HCT116 (cell line): ENCODE results near the gene NINJ2. TPM values are rescaled to one million over a fixed set of nuclear protein-coding genes. Genes with fewer than 3 reads are reported as not detected.

Experiments
- ATAC-seq: fragments of 200-7000 bp; cut with Tn5 transposase; 2 replicates; pipeline ENCODE4 v1.9.1; 2020; ENCODE audit warnings: mild to moderate bottlenecking, moderate library complexity
- BruUV-seq: library from RNA; stranded (reverse); fragments of 400-500 nt; replicated peaks from 2 replicates; lab custom pipeline; 2021; lab: Mats Ljungman, UMichigan
- CTCF ChIA-PET: fragments of 300-600 bp; sonication (Branson Sonifier 250); formaldehyde crosslinking; loops from one replicate; lab custom pipeline; 2021; ENCODE audit warnings: antibody characterized with exemption; lab: Charles Lee
- POLR2A ChIA-PET: fragments of 300-600, 350-600 bp; sonication (Branson Sonifier 250); formaldehyde crosslinking; loops from one replicate; lab custom pipeline; 2021; ENCODE audit warnings: antibody characterized with exemption; lab: Charles Lee
- RAD21 ChIA-PET, 2 experiments: fragments of 300-600 bp; sonication (Branson Sonifier 250); formaldehyde crosslinking; loops; one replicate each; lab custom pipeline; 2023; ENCODE audit warnings: low total read pairs in 2 of 2; ENCODE audit not compliant: uncharacterized antibody in 2 of 2, unreplicated experiment in 2 of 2, low non-redundant PET in 1 of 2; lab: Charles Lee
- DNase-seq: peaks from one replicate; pipeline ENCODE4 v3.0.0-alpha.2; 2010; ENCODE audit warnings: low read depth, low spot score
- H2AFZ ChIP-seq: fragments of 200-600 bp; shearing (Covaris generic), sonication (generic); 2 replicates; pipeline ENCODE4 v1.6.1; 2017; ENCODE audit warnings: low read depth, mixed run types, mixed read lengths, antibody characterized with exemption, low read length; ENCODE audit not compliant: poor library complexity, severe bottlenecking
- H3K27ac ChIP-seq: 2 replicates; pipeline ENCODE4 v1.5.1; 2012; ENCODE audit warnings: low read depth, low read length
- H3K27me3 ChIP-seq: fragments of 200-600 bp; sonication (generic); 2 replicates; pipeline ENCODE4 v1.6.1; 2016; ENCODE audit warnings: mixed run types, low read length, mixed read lengths; ENCODE audit not compliant: insufficient read depth
- H3K36me3 ChIP-seq, 2 experiments: fragments of 200-500 bp in 1 of 2; fragments of 200-600 bp in 1 of 2; sonication (Bioruptor generic) in 1 of 2; sonication (generic) in 1 of 2; 2 replicates each; pipeline versions ENCODE4 v1.5.1 to v1.6.1; 2014 to 2016; ENCODE audit warnings: low read length in 2 of 2, inconsistent platforms in 1 of 2, mixed read lengths in 1 of 2, mixed run types in 1 of 2; ENCODE audit not compliant: insufficient read depth in 2 of 2, control insufficient read depth in 1 of 2
- H3K4me1 ChIP-seq, 2 experiments: fragments of 200-600 bp in 1 of 2; sonication (generic) in 1 of 2; 2 replicates each; pipeline versions ENCODE4 v1.5.1 to v1.6.1; 2012 to 2017; ENCODE audit warnings: low read length in 2 of 2, inconsistent platforms in 1 of 2, mild to moderate bottlenecking in 1 of 2, mixed read lengths in 1 of 2, mixed run types in 1 of 2, moderate library complexity in 1 of 2; ENCODE audit not compliant: insufficient read depth in 2 of 2, control insufficient read depth in 1 of 2
- H3K4me2 ChIP-seq: fragments of 200-600 bp; sonication (generic); 2 replicates; pipeline ENCODE4 v1.6.1; 2017; ENCODE audit warnings: mixed run types, low read length, mixed read lengths
- H3K4me3 ChIP-seq, 2 experiments: fragments of 200-600 bp in 1 of 2; sonication (generic) in 1 of 2; replicated peaks in 1 of 2; 2 replicates each; pipeline ENCODE4 v1.5.1; 2011 to 2016; ENCODE audit warnings: low read length in 2 of 2, control low read depth in 1 of 2, low read depth in 1 of 2, mild to moderate bottlenecking in 1 of 2, mixed read lengths in 1 of 2, mixed run types in 1 of 2
- H3K79me2 ChIP-seq: fragments of 200-600 bp; sonication (generic); 2 replicates; pipeline ENCODE4 v1.6.1; 2017; ENCODE audit warnings: mild to moderate bottlenecking, mixed run types, low read length, moderate library complexity, mixed read lengths; ENCODE audit not compliant: insufficient read depth
- H3K9ac ChIP-seq: fragments of 200-600 bp; sonication (generic); 2 replicates; pipeline ENCODE4 v1.6.1; 2016; ENCODE audit warnings: low read length, mixed read lengths
- H3K9me2 ChIP-seq: fragments of 200-600 bp; sonication (generic), shearing (Covaris generic); 2 replicates; pipeline ENCODE4 v1.6.1; 2017; ENCODE audit warnings: mixed run types, mild to moderate bottlenecking, moderate library complexity; ENCODE audit not compliant: insufficient read depth
- H3K9me3 ChIP-seq, 2 experiments: fragments of 200-500 bp in 1 of 2; fragments of 200-600 bp in 1 of 2; sonication (Bioruptor generic) in 1 of 2; sonication (generic) in 1 of 2; 2 replicates each; pipeline ENCODE4 v1.6.1; 2014 to 2017; ENCODE audit warnings: low read length in 2 of 2, mixed read lengths in 2 of 2, inconsistent platforms in 1 of 2, low read depth in 1 of 2, mild to moderate bottlenecking in 1 of 2, mixed run types in 1 of 2, moderate library complexity in 1 of 2; ENCODE audit not compliant: control insufficient read depth in 1 of 2, insufficient read depth in 1 of 2
- H4K20me1 ChIP-seq: fragments of 200-600 bp; sonication (generic), shearing (Covaris generic); 2 replicates; pipeline ENCODE4 v1.6.1; 2017; ENCODE audit warnings: mixed run types, mild to moderate bottlenecking, moderate library complexity; ENCODE audit not compliant: insufficient read depth
- CEBPB ChIP-seq: IDR thresholded peaks from 2 replicates; pipeline ENCODE4 v1.6.1; 2012; ENCODE audit warnings: low read depth
- EZH2 ChIP-seq: fragments of 200-600 bp; sonication (generic); IDR thresholded peaks from 2 replicates; pipeline ENCODE4 v1.6.1; 2017; ENCODE audit warnings: antibody characterized with exemption, mixed run types
- EZH2phosphoT487 ChIP-seq: fragments of 200-600 bp; IDR thresholded peaks from 2 replicates; pipeline ENCODE4 v1.6.1; 2018; ENCODE audit warnings: antibody characterized with exemption, borderline replicate concordance
- JUND ChIP-seq: IDR thresholded peaks from 2 replicates; pipeline ENCODE4 v1.6.1; 2012
- POLR2A ChIP-seq: IDR thresholded peaks from 2 replicates; pipeline ENCODE4 v1.7.0; 2011; ENCODE audit warnings: borderline replicate concordance; ENCODE audit not compliant: insufficient read depth, insufficient read length; ENCODE audit errors: extremely low read depth
- POLR2AphosphoS5 ChIP-seq: IDR thresholded peaks from 2 replicates; pipeline ENCODE4 v1.6.1; 2011; ENCODE audit warnings: mild to moderate bottlenecking, low read depth, low read length, moderate library complexity
- RAD21 ChIP-seq: IDR thresholded peaks from 2 replicates; pipeline ENCODE4 v1.6.1; 2012; ENCODE audit warnings: low read depth, mild to moderate bottlenecking
- SRF ChIP-seq: IDR thresholded peaks from 2 replicates; pipeline ENCODE4 v1.6.1; 2012; ENCODE audit warnings: low read depth
- TCF7L2 ChIP-seq: IDR thresholded peaks from 2 replicates; pipeline ENCODE4 v1.7.0; 2011; ENCODE audit warnings: borderline replicate concordance, inconsistent platforms; ENCODE audit not compliant: insufficient read depth, insufficient read length; ENCODE audit errors: extremely low read depth
- intact Hi-C: fragments of 100-400 bp; cut with micrococcal nuclease; formaldehyde crosslinking; loops from 2 replicates; pipeline ENCODE4 v1.10.0; 2022
- total RNA-seq: library from RNA; stranded (reverse); gene quantifications from one replicate; pipeline ENCODE4 v1.2.1, GENCODE V29; 2021; ENCODE audit not compliant: unreplicated experiment
- TF ChIP-seq, protein P1 (sequence below): IDR thresholded peaks from 2 replicates; pipeline ENCODE4 v1.6.1; 2011; ENCODE audit warnings: mild to moderate bottlenecking, low read length, moderate library complexity; ENCODE audit not compliant: insufficient replicate concordance; ENCODE audit errors: extremely low read depth
- TF ChIP-seq, protein P2 (sequence below): IDR thresholded peaks from 2 replicates; pipeline ENCODE4 v1.6.1; 2012
- TF ChIP-seq, protein P3 (sequence below), 3 experiments: fragments of 200-600 bp in 1 of 3; sonication (generic) in 1 of 3; IDR thresholded peaks in 2 of 3; conservative IDR thresholded peaks in 1 of 3; 2 replicates each; pipeline ENCODE4 v1.5.1; 2012 to 2017; ENCODE audit warnings: low read depth in 2 of 3, low read length in 2 of 3, antibody characterized with exemption in 1 of 3, borderline replicate concordance in 1 of 3, control low read depth in 1 of 3, mild to moderate bottlenecking in 1 of 3, mixed read lengths in 1 of 3, mixed run types in 1 of 3, moderate library complexity in 1 of 3; ENCODE audit not compliant: insufficient read depth in 1 of 3

The NINJ2 gene
- total RNA-seq, 1 experiment from 2014 or later, result not detected

DNA sequence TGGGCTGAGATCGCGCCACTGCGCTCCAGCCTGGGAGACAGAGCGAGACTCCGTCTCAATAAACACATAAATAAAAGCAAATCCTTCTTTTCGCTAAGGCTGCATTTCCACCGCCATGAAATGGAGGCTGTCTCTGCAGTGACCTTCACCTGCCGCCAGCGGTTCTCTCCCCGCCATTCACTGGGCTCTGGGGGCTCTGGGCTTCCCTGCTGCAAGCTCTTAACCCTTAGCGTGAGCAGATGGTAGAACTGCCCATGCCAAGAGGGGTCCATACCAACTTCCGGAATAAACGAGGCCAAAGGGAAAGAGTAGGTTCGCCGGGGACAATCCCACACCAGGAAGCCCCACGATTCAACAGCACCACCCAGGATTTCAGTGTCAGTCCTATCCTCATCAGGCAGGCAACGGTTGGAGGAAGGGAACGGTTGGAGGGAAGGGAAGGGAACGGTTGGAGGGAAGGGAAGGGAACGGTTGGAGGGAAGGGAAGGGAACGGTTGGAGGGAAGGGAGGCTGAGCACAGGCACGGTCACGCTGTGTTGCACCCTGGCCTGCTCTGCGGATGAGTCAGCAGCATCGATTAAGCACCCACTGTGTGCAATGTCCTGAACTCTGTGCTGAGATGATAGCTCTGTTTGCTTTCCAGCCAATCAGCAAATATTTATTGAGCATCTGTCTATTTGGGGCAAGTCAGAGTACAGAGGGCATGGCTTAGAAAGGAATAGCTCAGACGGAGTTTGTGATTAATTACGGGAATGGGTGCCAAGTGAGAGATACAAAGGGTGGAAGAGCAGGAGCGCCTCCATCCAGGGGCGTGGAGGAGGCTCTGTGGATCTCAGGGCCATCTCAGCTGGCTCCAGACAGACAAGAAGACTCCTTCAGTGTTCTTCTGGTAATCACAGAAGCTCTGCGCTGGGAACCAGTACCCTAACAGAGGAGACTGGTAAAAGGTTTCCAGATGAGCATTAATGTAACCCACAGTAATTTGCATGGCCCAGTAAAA lies 77.9 kb downstream of the NINJ2 start (continued):
- no peak for TF ChIP-seq POLR2A
- TF ChIP-seq, protein P1, sequence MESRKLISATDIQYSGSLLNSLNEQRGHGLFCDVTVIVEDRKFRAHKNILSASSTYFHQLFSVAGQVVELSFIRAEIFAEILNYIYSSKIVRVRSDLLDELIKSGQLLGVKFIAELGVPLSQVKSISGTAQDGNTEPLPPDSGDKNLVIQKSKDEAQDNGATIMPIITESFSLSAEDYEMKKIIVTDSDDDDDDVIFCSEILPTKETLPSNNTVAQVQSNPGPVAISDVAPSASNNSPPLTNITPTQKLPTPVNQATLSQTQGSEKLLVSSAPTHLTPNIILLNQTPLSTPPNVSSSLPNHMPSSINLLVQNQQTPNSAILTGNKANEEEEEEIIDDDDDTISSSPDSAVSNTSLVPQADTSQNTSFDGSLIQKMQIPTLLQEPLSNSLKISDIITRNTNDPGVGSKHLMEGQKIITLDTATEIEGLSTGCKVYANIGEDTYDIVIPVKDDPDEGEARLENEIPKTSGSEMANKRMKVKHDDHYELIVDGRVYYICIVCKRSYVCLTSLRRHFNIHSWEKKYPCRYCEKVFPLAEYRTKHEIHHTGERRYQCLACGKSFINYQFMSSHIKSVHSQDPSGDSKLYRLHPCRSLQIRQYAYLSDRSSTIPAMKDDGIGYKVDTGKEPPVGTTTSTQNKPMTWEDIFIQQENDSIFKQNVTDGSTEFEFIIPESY, result no peak
- TF ChIP-seq, protein P2, sequence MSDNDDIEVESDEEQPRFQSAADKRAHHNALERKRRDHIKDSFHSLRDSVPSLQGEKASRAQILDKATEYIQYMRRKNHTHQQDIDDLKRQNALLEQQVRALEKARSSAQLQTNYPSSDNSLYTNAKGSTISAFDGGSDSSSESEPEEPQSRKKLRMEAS, result no peak
- TF ChIP-seq CEBPB, result no peak
- no peak for TF ChIP-seq EZH2phosphoT487
- no peak for TF ChIP-seq SRF
- no peak for TF ChIP-seq EZH2
- no peak for TF ChIP-seq JUND
- no peak for TF ChIP-seq POLR2AphosphoS5

DNA sequence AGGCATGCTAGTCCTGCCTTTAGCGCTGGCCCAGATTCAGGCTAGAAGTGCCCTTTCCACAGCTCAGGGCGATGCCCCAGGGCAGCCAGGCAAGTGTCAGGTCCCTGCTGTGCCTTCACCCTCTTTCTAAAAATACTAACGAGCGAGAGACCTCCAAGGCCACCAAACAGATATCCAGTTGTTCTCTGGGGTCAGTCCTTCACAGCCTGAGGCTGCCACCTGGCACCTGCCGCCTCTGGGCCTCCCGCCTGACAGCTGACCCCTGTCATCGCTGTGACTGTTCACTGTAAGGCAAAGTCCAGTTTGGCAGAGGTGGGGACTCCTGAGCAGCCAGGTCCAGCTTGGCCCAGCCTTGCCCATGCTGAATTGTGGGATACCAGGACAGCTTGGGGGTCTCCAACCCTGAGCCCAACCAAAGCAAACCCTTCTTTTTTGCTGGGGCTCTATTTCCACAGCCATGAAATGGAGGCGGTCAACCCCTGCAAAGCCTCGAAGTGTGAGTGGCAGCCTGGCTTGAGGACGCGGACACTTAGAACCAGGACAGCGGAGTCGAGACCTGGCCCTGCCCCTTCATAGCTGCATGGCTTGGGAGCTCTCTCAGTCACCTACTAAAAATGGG lies 79.9 kb downstream of the NINJ2 start:
- Histone ChIP-seq H2AFZ (no peak overlapping the region), H3K27ac (no peak overlapping the region), H3K9me2 (no peaks in the 10 kb centered on the region), H3K9me3 (no peaks in the 10 kb centered on the region), H3K4me1 (no peaks in the 10 kb centered on the region), H3K27me3 (no peaks in the 10 kb centered on the region), H3K79me2 (no peaks in the 10 kb centered on the region), H3K9ac (no peak overlapping the region), H4K20me1 (no peaks in the 10 kb centered on the region), H3K36me3 (no peaks in the 10 kb centered on the region), H3K4me3 (no peak overlapping the region), H3K4me2 (no peak overlapping the region)
- intact Hi-C loops, result no loop called here
- DNase-seq, result no peak
- POLR2A ChIA-PET, result no interaction called here
- CTCF ChIA-PET, result no interaction called here
- BruUV-seq, result no TSS peak
- ATAC-seq, result no peak
- RAD21 ChIA-PET, result no interaction called here
- TF ChIP-seq CEBPB (no peak), RAD21 (no peak), SRF (no peak), EZH2 (no peak), TCF7L2 (no peak), EZH2phosphoT487 (no peak), JUND (no peak)
- TF ChIP-seq, protein P2, result no peak
- TF ChIP-seq, protein P1, result no peak
- TF ChIP-seq, protein P3, sequence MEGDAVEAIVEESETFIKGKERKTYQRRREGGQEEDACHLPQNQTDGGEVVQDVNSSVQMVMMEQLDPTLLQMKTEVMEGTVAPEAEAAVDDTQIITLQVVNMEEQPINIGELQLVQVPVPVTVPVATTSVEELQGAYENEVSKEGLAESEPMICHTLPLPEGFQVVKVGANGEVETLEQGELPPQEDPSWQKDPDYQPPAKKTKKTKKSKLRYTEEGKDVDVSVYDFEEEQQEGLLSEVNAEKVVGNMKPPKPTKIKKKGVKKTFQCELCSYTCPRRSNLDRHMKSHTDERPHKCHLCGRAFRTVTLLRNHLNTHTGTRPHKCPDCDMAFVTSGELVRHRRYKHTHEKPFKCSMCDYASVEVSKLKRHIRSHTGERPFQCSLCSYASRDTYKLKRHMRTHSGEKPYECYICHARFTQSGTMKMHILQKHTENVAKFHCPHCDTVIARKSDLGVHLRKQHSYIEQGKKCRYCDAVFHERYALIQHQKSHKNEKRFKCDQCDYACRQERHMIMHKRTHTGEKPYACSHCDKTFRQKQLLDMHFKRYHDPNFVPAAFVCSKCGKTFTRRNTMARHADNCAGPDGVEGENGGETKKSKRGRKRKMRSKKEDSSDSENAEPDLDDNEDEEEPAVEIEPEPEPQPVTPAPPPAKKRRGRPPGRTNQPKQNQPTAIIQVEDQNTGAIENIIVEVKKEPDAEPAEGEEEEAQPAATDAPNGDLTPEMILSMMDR (IDR thresholded peaks at IDR 0.05 in 2 of 3, conservative IDR thresholded peaks at IDR 0.05 in 1 of 3; ENCODE audit: borderline replicate concordance in 1 of 3, insufficient read depth in 1 of 3, low read depth in 2 of 3, low read length in 2 of 3), result no peak
